Measurements from ENCODE around the gene FAM3A.
A peak's percentile ranks its signal among the peaks of the same experiment; 100 is the strongest.

Gene FAM3A

GRCh38 chrX:154465601-154466000 is 50.4 kb downstream of the FAM3A start:
- H3K27ac Mint-ChIP-seq: no peak overlapping the region

GRCh38 chrX:154464806-154465365 is 51.1 kb downstream of the FAM3A start:
- Mint-ChIP-seq H3K27ac (no peak overlapping the region), H3K9me3 (no peaks in the 10 kb centered on the region), H3K36me3 (peaks cover 1% of the 10 kb centered on the region), H3K27me3 (no peaks in the 10 kb centered on the region), H3K4me1 (no peaks in the 10 kb centered on the region), H3K4me3 (no peak overlapping the region)

More at GRCh38 chrX:154465601-154466000, 50.4 kb downstream of the FAM3A start:
- H3K9me3 Mint-ChIP-seq: no peaks in the 10 kb centered on the region
- H3K36me3 Mint-ChIP-seq: peaks cover 1% of the 10 kb centered on the region
- H3K4me1 Mint-ChIP-seq: no peaks in the 10 kb centered on the region
- H3K27me3 Mint-ChIP-seq: no peaks in the 10 kb centered on the region
- H3K4me3 Mint-ChIP-seq: no peak overlapping the region

GRCh38 chrX:154463611-154464220 is 52.3 kb downstream of the FAM3A start:
- Mint-ChIP-seq H3K9me3 (no peaks in the 10 kb centered on the region), H3K36me3 (peaks cover 1% of the 10 kb centered on the region), H3K27ac (no peak overlapping the region), H3K4me1 (no peaks in the 10 kb centered on the region), H3K27me3 (no peaks in the 10 kb centered on the region), H3K4me3 (no peak overlapping the region)

GRCh38 chrX:154462396-154462795 is 53.6 kb downstream of the FAM3A start:
- H3K36me3 Mint-ChIP-seq: peaks cover 1% of the 10 kb centered on the region
- H3K27ac Mint-ChIP-seq: no peak overlapping the region
- peaks cover 1% of the 10 kb centered on the region for H3K4me1 Mint-ChIP-seq
- no peaks in the 10 kb centered on the region for H3K9me3 Mint-ChIP-seq
- no peak overlapping the region for H3K4me3 Mint-ChIP-seq
- no peaks in the 10 kb centered on the region for H3K27me3 Mint-ChIP-seq

GRCh38 chrX:154460326-154460725 is 55.7 kb downstream of the FAM3A start:
- Mint-ChIP-seq H3K27ac (no peak overlapping the region), H3K4me1 (peaks cover 5% of the 10 kb centered on the region), H3K9me3 (no peaks in the 10 kb centered on the region), H3K36me3 (peaks cover 1% of the 10 kb centered on the region), H3K27me3 (no peaks in the 10 kb centered on the region), H3K4me3 (peak overlapping the region; percentile 47)

- no peak overlapping the region for H3K27ac Mint-ChIP-seq
- peaks cover 5% of the 10 kb centered on the region for H3K4me1 Mint-ChIP-seq
- peak overlapping the region; percentile 7 for H3K4me3 Mint-ChIP-seq
Observed at GRCh38 chrX:154459832-154460231, 56.2 kb downstream of the FAM3A start.

GRCh38 chrX:154458954-154459778 is 56.9 kb downstream of the FAM3A start:
- Mint-ChIP-seq H3K4me1 (peaks cover 5% of the 10 kb centered on the region), H3K36me3 (peaks cover 1% of the 10 kb centered on the region), H3K27me3 (no peaks in the 10 kb centered on the region), H3K4me3 (peak overlapping the region; percentile 81), H3K27ac (no peak overlapping the region), H3K9me3 (no peaks in the 10 kb centered on the region)

More at GRCh38 chrX:154459832-154460231, 56.2 kb downstream of the FAM3A start:
- Mint-ChIP-seq H3K36me3 (peaks cover 1% of the 10 kb centered on the region), H3K27me3 (no peaks in the 10 kb centered on the region), H3K9me3 (no peaks in the 10 kb centered on the region)

- Mint-ChIP-seq H3K36me3 (peaks cover 1% of the 10 kb centered on the region), H3K4me3 (peak within 1 kb of the TSS; percentile 91), H3K27me3 (no peaks in the 10 kb centered on the region), H3K4me1 (peaks cover 5% of the 10 kb centered on the region), H3K9me3 (no peaks in the 10 kb centered on the region), H3K27ac (peak within 1 kb of the TSS; percentile 97)
Observed at GRCh38 chrX:154458116-154458953, 57.7 kb downstream of the FAM3A start, which contains the start of gene PLXNA3. PLXNA3 (plus strand) TSS chrX:154458281; CDS start chrX:154460184, 1,903 bp downstream.

GRCh38 chrX:154457491-154458115 is 58.4 kb downstream of the FAM3A start:
- Mint-ChIP-seq H3K9me3 (no peaks in the 10 kb centered on the region), H3K27ac (peak overlapping the region; percentile 97), H3K4me1 (peaks cover 5% of the 10 kb centered on the region), H3K36me3 (peaks cover 1% of the 10 kb centered on the region), H3K27me3 (no peaks in the 10 kb centered on the region), H3K4me3 (peak overlapping the region; percentile 91)
